ENCODE data around the gene ZNF625.

DNA sequence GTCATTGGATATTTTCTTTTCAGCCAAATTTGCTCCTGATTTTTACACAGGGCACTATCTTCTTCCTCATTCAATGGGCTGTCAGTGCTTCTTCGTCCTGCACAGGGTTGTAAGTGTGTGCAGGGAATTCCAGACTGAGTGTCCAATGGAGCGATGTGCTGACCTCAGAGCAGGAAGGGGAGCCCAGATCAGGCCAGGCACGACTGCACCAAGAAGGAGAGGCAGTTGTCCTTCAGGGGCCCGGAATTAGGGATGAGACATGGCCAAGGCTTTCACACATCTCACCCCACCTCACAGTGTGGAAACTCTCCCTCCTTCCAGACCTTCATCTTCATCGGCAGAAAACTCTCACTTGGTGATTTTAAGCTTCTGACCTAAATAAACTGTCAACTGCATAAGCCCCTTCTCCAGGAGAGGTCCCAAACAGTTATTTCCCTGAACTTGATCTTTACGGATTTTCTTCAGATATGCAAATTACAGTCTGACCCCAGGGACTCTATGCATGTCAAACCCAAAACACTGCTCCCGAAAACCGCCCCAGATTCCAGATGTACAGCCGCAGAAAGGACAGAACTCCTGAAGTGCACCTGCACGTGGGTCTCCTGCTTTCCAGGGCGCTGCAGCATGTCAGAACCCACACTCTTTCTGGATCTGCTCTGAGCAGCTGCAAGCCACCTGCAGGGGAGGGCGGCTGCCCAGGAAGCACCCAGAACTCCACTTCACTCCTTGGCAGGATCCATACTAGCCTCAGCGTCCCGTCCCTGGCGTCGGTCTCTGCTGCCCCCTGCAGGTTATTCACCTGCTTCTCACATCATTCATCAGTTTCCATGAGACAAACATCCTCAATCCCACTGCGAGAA, 15.8 kb downstream of the ZNF625 start:
- TF ChIP-seq, protein P1, sequence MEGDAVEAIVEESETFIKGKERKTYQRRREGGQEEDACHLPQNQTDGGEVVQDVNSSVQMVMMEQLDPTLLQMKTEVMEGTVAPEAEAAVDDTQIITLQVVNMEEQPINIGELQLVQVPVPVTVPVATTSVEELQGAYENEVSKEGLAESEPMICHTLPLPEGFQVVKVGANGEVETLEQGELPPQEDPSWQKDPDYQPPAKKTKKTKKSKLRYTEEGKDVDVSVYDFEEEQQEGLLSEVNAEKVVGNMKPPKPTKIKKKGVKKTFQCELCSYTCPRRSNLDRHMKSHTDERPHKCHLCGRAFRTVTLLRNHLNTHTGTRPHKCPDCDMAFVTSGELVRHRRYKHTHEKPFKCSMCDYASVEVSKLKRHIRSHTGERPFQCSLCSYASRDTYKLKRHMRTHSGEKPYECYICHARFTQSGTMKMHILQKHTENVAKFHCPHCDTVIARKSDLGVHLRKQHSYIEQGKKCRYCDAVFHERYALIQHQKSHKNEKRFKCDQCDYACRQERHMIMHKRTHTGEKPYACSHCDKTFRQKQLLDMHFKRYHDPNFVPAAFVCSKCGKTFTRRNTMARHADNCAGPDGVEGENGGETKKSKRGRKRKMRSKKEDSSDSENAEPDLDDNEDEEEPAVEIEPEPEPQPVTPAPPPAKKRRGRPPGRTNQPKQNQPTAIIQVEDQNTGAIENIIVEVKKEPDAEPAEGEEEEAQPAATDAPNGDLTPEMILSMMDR (IDR thresholded peaks at IDR 0.05; ENCODE audit: poor library complexity), result peak; percentile 92
- TF ChIP-seq EZH2 (IDR thresholded peaks at IDR 0.05; ENCODE audit: borderline replicate concordance) (no peak), EZH2phosphoT487 (IDR thresholded peaks at IDR 0.05; ENCODE audit: low read depth, severe bottlenecking, unreplicated experiment) (no peak)

All from hepatocyte (in vitro differentiated cells).